DLD1 (cell line): Measurements from ENCODE around the gene JOSD2.
"Not testable (repeated sequence)": the region's sequence is repeated elsewhere in the genome, so short reads cannot be mapped to it uniquely, and the experiment has no call there.

Source experiments
- in situ Hi-C: cut with HindIII; loops from 2 replicates; pipeline ENCODE4 v1.10.0; 2017; ENCODE audit warnings: low sequenced_read_pairs

Gene JOSD2

DNA sequence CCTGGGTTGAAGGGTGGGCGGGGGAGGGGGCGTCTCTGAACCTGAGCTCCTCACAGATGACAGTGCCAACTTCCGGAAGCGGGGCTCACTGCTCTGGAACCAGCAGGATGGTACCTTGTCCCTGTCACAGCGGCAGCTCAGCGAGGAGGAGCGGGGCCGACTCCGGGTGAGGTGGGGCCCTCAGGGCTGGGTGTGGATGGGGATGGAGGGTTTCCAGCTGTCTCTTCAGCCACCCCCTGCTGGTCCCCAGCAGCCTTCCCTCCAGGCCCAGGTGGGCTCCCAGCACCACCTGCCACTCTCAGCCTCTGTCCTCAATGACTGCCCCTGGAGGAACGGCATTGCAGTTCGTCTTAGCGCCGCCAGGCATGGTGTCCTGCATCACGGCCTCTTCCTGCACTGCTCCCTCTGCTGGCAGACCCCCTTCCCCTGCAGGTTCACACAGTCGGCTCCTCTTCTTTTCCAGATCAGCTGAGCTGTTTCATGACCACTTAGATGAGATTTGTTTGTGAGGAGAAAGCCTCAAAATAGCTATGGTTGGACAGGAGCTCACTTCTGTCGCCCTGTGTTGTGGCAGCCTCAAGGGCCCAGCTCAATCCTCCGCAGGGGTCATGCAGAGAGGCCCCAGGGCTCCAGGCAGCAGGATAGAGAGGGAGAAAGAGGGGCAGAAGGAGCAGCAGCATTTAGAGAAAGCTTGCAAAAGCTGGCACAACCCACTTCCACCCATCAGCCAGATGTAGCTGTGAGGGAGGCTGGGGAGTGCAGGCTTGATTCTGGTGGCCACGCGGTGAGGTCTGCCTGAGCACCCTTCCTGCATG is 31.9 kb downstream of the JOSD2 start:
- in situ Hi-C loops: no loop called here

- in situ Hi-C loops: no loop called here
Observed at GRCh38 chr19:50477751-50478515, 33.1 kb downstream of the JOSD2 start.

DNA sequence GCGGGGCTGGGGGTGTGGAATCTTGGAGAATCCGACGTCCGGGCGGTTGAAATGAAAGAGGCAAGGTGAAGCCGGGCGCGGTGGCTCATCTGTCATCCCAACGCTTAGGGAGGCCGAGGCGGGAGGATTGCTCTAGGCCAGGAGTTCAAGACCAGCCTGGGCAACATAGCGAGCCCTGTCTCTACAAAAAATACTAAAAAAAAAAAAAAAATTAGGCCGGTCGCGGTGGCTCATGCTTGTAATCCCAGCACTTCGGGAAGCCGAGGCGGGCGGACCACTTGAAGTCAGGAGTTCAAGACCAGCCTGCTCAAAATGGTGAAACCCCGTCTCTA is 34.1 kb downstream of the JOSD2 start:
- in situ Hi-C loops: no loop called here

DNA sequence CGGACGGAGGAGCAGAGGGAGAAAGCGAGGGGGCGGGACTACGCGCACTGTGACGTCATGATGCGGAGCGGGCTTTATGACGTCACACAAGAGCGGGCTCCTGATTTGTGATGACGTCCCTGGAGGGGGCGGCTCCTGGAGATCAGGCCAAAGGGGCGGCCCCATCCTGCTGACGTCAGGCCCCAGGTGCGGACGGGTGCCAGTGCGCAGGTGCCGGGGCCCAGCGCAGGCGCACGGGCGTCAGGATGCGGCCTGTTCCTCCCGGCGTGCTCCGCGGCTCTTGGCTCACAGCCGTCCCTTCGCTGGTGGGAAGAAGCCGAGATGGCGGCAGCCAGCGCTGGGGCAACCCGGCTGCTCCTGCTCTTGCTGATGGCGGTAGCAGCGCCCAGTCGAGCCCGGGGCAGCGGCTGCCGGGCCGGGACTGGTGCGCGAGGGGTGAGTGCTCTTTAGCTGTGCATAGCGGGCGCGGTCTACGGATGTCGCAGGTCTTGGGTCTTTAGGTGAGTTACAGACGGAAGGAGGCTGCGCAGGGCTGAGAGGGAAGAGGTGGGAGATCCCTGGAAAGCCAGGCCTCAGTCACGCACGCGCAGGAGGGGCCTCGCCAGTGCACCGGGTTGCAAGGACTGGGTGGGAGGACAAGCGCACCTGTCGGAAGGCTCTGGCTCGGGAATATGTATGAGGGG is 34.6 kb downstream of the JOSD2 start, which contains the start of the genes EMC10 and GARIN5A:
EMC10 (plus strand) TSS at position 284 of the 683 bp plus-strand sequence; CDS start at position 322, 38 bp downstream.
GARIN5A (minus strand) TSS at position 625 of the 683 bp plus-strand sequence; CDS start at position 165, 460 bp downstream.
- in situ Hi-C loops: no loop called here

- in situ Hi-C loops: no loop called here
Observed at GRCh38 chr19:50475736-50476223, 35.2 kb downstream of the JOSD2 start.

GRCh38 chr19:50475101-50475568 is 35.9 kb downstream of the JOSD2 start:
- in situ Hi-C loops: no loop called here

DNA sequence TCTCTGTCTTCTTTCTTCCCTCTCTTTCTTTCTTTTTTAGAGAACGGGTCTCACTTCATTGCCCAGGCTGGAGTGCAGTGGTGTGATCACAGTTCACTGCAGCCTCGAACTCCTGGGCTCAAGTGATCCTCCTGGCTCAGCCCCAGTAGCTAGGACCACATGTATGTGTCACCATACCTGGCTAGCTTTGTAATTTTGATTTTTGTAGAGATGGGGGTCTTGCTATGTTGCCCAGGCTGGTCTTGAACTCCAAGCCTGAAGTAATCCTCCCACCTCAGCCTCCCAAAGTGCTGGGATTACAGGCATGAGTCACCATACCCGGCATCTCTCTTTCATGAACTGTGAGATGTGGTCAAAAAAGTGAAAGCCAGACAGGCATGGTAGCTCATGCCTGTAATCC is 37.7 kb downstream of the JOSD2 start:
- in situ Hi-C loops: not testable (repeated sequence)

DNA sequence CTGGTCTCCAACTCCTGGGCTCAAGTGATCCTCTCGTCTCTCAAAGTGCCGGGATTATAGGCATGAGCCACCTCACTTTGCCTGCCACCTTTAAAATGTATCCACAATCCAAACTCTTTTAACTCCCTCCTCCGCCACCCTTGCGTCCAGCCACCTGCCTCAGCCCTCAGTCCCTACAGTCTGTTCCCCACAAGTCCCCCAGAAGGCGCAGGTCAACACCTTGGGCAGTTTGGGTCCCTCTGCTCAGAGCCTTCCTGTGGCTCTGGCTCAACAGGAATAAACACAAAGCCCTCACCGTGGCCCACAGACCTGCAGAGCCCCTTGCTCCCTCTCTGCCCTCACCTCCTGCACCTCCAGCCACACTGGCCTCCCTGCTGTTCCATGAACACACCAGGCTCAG is 42.2 kb downstream of the JOSD2 start:
- in situ Hi-C loops: no loop called here

DNA sequence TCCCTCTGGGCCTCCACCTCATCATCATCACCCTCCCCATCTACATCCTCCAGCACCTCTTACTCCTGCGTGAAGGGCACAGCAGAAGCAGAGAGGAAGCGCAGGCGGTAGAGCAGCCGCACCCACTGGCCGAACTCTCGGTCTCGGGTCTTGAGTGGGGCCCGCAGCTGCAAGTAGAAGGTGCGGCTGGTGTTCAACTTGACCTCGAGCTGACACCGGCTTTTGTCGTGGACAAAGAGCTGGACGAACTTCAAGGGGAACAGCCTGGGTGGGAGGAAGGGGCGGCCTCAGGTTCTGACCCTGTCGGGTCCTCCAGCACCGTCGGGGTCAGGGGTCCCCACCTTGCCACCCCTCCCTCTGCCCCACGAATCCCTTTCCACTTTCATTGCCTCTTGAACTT is 43.4 kb downstream of the JOSD2 start:
- in situ Hi-C loops: no loop called here

- in situ Hi-C loops: no loop called here
Observed at GRCh38 chr19:50466706-50467039, 44.3 kb downstream of the JOSD2 start.

DNA sequence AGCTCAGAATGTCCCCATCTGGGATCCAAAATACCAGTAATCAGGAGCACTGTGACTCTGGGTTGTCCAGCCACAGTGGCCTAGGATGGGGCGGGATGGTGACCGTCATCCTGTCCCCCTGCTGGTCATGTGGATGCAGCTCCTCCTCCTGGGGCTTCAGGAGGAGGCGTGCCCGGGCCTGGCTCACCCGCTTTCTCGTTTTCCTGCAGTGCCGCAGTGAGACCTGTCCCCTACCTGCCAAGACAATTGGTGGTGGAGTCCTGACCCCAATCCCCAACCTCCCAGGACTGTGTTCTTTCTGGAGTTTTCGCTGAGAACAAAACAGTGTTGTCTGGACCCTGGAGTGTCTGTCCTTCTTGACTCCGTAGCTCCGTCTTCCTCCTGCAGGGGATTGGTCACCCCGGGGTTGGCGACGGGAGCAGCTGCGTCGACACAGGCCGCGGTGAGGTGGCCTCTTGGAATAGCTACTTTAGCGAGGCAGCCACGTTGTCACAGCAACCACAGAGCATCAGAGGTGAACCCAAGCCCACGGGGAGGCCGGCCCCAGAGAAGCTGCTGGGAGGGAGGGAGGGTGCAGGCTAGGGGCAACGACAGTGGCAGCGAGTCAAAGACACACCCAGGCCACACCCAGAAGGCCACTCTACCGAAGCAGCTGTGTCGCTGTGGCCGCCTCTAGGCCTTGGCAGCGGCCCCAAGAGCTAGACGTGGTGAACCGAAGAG is 44.8 kb downstream of the JOSD2 start:
- in situ Hi-C loops: no loop called here

DNA sequence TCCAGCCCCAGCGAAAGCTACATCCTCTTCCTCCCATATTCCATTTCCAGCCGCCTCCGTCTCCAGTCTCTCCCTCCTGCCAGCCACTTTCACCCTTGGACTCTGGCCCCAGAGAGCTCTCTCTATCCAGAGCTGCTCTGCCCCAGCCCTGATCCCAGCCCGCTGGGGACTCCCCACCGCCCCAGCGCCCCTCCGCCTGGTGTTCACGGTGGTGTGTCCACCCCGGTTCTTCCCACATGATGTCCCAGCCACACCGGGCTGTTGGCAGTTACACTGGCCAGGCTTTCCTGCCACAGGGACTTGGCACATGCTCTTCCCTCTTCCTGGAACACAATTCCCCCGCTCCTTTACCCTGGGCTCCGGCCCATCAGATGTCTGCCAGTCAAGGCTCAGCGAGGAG is 46.0 kb downstream of the JOSD2 start:
- in situ Hi-C loops: no loop called here

GRCh38 chr19:50464348-50464747 is 46.6 kb downstream of the JOSD2 start:
- in situ Hi-C loops: no loop called here

- in situ Hi-C loops: no loop called here
Observed at GRCh38 chr19:50462970-50463369, 48.0 kb downstream of the JOSD2 start.

GRCh38 chr19:50461066-50461875 is 49.7 kb downstream of the JOSD2 start:
- in situ Hi-C loops: no loop called here

DNA sequence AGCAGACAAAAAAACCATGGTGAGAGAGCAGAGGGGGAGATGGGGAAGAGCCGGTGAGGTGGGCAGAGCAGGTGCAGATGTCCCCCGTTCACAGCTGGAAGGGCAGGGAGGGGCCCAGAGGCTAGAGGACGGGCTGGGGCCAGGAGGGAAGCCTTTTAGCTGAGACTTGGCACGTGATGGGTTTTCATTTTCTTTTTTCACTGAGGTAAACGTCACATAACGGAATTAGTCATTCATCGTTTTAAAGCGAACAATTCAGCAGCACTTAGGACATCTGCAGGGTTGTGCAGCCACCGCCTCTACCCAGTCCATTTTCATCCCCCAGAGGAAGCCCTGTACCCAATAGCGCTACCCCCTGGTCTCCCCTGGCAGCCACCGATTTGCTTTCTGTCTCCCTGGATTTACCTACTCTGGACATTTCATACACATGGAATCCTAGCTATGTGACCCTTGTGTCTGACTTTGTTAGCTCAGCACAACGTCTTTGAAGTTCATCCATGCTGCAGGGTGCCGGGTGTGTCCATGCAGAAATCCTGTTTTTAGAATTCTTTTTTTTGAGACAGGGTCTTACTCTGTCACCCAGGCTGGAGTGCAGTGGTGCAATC is 50.7 kb downstream of the JOSD2 start:
- in situ Hi-C loops: no loop called here

DNA sequence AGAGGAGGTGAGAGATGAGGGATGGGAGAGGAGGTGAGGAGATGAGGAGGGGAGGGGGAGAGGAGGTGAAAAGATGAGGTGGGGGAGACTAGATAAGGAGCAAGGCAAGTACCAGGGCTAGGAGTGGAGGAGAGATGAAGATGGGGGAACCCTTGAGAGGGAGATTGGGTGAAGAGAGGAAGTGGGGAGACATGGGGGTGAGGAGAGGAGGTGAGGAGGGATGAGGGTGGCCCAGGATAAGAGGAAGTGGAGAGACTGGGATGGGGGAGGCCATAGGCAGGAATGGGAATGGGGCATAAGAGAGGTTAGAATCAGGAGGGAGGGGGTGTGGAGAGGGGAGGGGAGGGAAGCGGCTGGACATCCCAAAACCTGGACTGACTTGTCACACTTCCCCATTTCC is 51.4 kb downstream of the JOSD2 start:
- in situ Hi-C loops: no loop called here

DNA sequence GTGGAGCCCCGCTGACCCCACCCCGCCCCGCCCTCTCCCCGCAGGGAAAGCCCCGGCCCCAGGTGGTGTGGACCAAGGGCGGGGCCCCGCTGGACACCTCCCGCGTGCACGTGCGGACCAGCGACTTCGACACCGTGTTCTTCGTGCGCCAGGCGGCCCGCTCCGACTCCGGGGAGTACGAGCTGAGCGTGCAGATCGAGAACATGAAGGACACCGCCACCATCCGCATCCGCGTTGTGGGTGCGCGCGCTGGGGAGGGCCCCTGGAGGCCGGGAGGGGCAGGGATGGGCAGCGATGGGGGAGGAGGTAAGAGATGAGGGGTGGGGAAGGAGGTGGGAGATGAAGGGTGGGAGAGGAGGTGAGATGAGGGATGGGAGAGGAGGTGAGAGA is 51.9 kb downstream of the JOSD2 start:
- in situ Hi-C loops: no loop called here

GRCh38 chr19:50458396-50459066 is 52.5 kb downstream of the JOSD2 start:
- in situ Hi-C loops: no loop called here
